ENCODE results near the gene CRYBB1. TPM values are rescaled to one million over a fixed set of nuclear protein-coding genes. Genes with fewer than 3 reads are reported as not detected.
A peak's percentile ranks its signal among the peaks of the same experiment; 100 is the strongest.

The CRYBB1 gene
- total and polyA plus RNA-seq, 10 donors, result 0.34 to 2.9 (median 1.7) TPM

- Histone ChIP-seq H3K27me3 (replicated peaks in 1 of 7) (no peaks in the 10 kb centered on the region), H3K9me3 (peaks cover 0 to 4% (median 0%) of the 10 kb centered on the region in 8 donors), H3K4me3 (no peak overlapping the region), H3K36me3 (no peaks in the 10 kb centered on the region), H3K27ac (no peak overlapping the region), H3K4me1 (peaks cover 0 to 23% (median 4%) of the 10 kb centered on the region in 6 donors)
- intact Hi-C loops (cut with DNase I; ENCODE audit: low total_unique reads), result no loop called here
- 87 to 94% (median 93%) methylated on average over 18 of the region's 18 CpGs for WGBS, 5 donors
- no peak for DNase-seq
- TF ChIP-seq POLR2AphosphoS5 (IDR thresholded peaks at IDR 0.05), result peak in 1 of 3 donors; percentile 25
- no peak for TF ChIP-seq CTCF (IDR thresholded peaks at IDR 0.05 in 8 of 11, conservative IDR thresholded peaks at IDR 0.05 in 3 of 11)
- no peak for TF ChIP-seq POLR2A (IDR thresholded peaks at IDR 0.05)
These were observed 12.3 kb upstream of the CRYBB1 start for GRCh38 chr22:26629988-26630761.

- WGBS, 5 donors, result 84 to 92% (median 87%) methylated on average over 10 to 12 of the region's 12 CpGs
- Histone ChIP-seq H3K4me3 (no peak overlapping the region), H3K27ac (no peak overlapping the region), H3K9me3 (no peaks in the 10 kb centered on the region), H3K27me3 (replicated peaks in 1 of 7) (no peaks in the 10 kb centered on the region), H3K4me1 (peaks cover 0 to 13% (median 8%) of the 10 kb centered on the region in 6 donors), H3K36me3 (no peaks in the 10 kb centered on the region)
- no peak for TF ChIP-seq POLR2A (IDR thresholded peaks at IDR 0.05)
- no peak for TF ChIP-seq POLR2AphosphoS5 (IDR thresholded peaks at IDR 0.05)
- TF ChIP-seq CTCF (IDR thresholded peaks at IDR 0.05 in 8 of 11, conservative IDR thresholded peaks at IDR 0.05 in 3 of 11), result no peak
- intact Hi-C loops (cut with DNase I; ENCODE audit: low total_unique reads), result no loop called here
- peak; percentile 57 for DNase-seq
These were observed 7.0 kb upstream of the CRYBB1 start for GRCh38 chr22:26624803-26625202.

GRCh38 chr22:26623984-26624383 is 6.2 kb upstream of the CRYBB1 start:
- no peak for DNase-seq
- peaks cover 0 to 21% (median 13%) of the 10 kb centered on the region in 6 donors for H3K4me1 ChIP-seq
- H3K27me3 ChIP-seq (replicated peaks in 1 of 7), result no peaks in the 10 kb centered on the region
- no peak overlapping the region for H3K27ac ChIP-seq
- 91 to 100% (median 95%) methylated on average over 1 of the region's 1 CpG for WGBS, 5 donors
- intact Hi-C loops (cut with DNase I; ENCODE audit: low total_unique reads), result no loop called here
- TF ChIP-seq CTCF (IDR thresholded peaks at IDR 0.05 in 8 of 11, conservative IDR thresholded peaks at IDR 0.05 in 3 of 11), result no peak
- no peak for TF ChIP-seq POLR2AphosphoS5 (IDR thresholded peaks at IDR 0.05)
- no peak for TF ChIP-seq POLR2A (IDR thresholded peaks at IDR 0.05)
- H3K36me3 ChIP-seq, result no peaks in the 10 kb centered on the region
- H3K4me3 ChIP-seq, result no peak overlapping the region
- H3K9me3 ChIP-seq, result no peaks in the 10 kb centered on the region

- no peak for DNase-seq
- no peaks in the 10 kb centered on the region for H3K9me3 ChIP-seq
- intact Hi-C loops (cut with DNase I; ENCODE audit: low total_unique reads), result no loop called here
- no peak within 1 kb of the TSS for H3K4me3 ChIP-seq
- no peaks in the 10 kb centered on the region for H3K36me3 ChIP-seq
- peaks cover 9 to 36% (median 30%) of the 10 kb centered on the region in 6 donors for H3K4me1 ChIP-seq
- no peak within 1 kb of the TSS for H3K27ac ChIP-seq
- 83 to 93% (median 89%) methylated on average over 5 to 7 of the region's 7 CpGs for WGBS, 5 donors
- no peaks in the 10 kb centered on the region for H3K27me3 ChIP-seq (replicated peaks in 1 of 7)
- no peak for TF ChIP-seq CTCF (IDR thresholded peaks at IDR 0.05 in 8 of 11, conservative IDR thresholded peaks at IDR 0.05 in 3 of 11)
- no peak for TF ChIP-seq POLR2A (IDR thresholded peaks at IDR 0.05)
- no peak for TF ChIP-seq POLR2AphosphoS5 (IDR thresholded peaks at IDR 0.05)
These were observed 3.8 kb upstream of the CRYBB1 start, which contains the start of gene CRYBA4 for GRCh38 chr22:26621663-26622062. CRYBA4 (plus strand) TSS chr22:26621963; CDS start chr22:26622597, 634 bp downstream.
